Neutrophil (primary cell): ENCODE data around the gene ABCE1.

Experiments
- H3K27ac ChIP-seq: fragments of 200-600 bp; sonication (generic); 2 replicates; pipeline ENCODE4 v1.5.1; 2016; ENCODE audit warnings: mild to moderate bottlenecking, moderate library complexity
- H3K27me3 ChIP-seq: fragments of 200-600 bp; sonication (generic); 2 replicates; pipeline ENCODE4 v1.6.0; 2016; ENCODE audit warnings: mild to moderate bottlenecking
- H3K36me3 ChIP-seq: fragments of 200-600 bp; sonication (generic); 2 replicates; pipeline ENCODE4 v1.5.1; 2017
- H3K4me1 ChIP-seq, 2 experiments: fragments of 200-600 bp in 1 of 2; sonication (generic) in 1 of 2; 1 replicate in 1 of 2; 2 replicates in 1 of 2; pipeline versions ENCODE4 v1.5.1 to v1.6.1; 2013 to 2016; ENCODE audit warnings: low read depth in 1 of 2, low read length in 1 of 2, mild to moderate bottlenecking in 1 of 2, moderate library complexity in 1 of 2; ENCODE audit not compliant: control insufficient read depth in 1 of 2, insufficient read depth in 1 of 2
- H3K4me3 ChIP-seq, 2 experiments: fragments of 200-600 bp in 1 of 2; sonication (generic) in 1 of 2; 1 replicate in 1 of 2; 2 replicates in 1 of 2; pipeline ENCODE4 v1.5.1; 2013 to 2016; ENCODE audit warnings: low read depth in 1 of 2, low read length in 1 of 2, mild to moderate bottlenecking in 1 of 2, moderate library complexity in 1 of 2
- H3K9me3 ChIP-seq: fragments of 200-600 bp; sonication (generic); 2 replicates; pipeline ENCODE4 v1.5.1; 2016
- TF ChIP-seq, protein P1 (sequence below): fragments of 200-600 bp; sonication (generic); IDR thresholded peaks from 2 replicates; pipeline ENCODE4 v1.5.1; 2016; ENCODE audit warnings: antibody characterized with exemption

ABCE1 gene

GRCh38 chr4:145176641-145177432, 78.7 kb downstream of the ABCE1 start:
- Histone ChIP-seq H3K9me3 (no peaks in the 10 kb centered on the region), H3K27ac (peak overlapping the region; percentile 90), H3K36me3 (peaks cover 3% of the 10 kb centered on the region), H3K4me1 (peaks cover 31 to 35% of the 10 kb centered on the region in 2 experiments), H3K27me3 (no peaks in the 10 kb centered on the region), H3K4me3 (no peak overlapping the region)
- TF ChIP-seq, protein P1, sequence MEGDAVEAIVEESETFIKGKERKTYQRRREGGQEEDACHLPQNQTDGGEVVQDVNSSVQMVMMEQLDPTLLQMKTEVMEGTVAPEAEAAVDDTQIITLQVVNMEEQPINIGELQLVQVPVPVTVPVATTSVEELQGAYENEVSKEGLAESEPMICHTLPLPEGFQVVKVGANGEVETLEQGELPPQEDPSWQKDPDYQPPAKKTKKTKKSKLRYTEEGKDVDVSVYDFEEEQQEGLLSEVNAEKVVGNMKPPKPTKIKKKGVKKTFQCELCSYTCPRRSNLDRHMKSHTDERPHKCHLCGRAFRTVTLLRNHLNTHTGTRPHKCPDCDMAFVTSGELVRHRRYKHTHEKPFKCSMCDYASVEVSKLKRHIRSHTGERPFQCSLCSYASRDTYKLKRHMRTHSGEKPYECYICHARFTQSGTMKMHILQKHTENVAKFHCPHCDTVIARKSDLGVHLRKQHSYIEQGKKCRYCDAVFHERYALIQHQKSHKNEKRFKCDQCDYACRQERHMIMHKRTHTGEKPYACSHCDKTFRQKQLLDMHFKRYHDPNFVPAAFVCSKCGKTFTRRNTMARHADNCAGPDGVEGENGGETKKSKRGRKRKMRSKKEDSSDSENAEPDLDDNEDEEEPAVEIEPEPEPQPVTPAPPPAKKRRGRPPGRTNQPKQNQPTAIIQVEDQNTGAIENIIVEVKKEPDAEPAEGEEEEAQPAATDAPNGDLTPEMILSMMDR: no peak

DNA sequence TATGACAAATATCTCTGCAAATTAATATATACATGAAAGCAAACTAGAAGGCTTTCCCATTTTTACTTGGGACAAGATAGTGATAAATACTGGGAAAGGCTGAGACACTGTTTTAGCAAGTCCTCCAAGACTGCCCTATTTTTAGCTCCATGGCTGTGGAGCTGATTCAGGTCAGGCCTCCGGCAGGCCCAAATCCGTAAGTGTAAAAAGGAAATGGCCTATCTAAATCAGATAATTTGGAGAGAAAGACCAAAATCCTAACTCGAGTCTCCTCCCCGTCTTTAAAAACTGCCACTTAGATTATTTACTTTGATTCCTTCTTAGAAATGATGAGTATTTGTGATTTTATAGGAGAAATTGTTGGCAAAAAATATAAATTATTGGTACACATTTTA, 79.4 kb downstream of the ABCE1 start:
- Histone ChIP-seq H3K4me1 (peaks cover 31 to 35% of the 10 kb centered on the region in 2 experiments), H3K27me3 (no peaks in the 10 kb centered on the region), H3K36me3 (no peaks in the 10 kb centered on the region), H3K9me3 (no peaks in the 10 kb centered on the region), H3K4me3 (peak overlapping the region; percentile 0 to 6), H3K27ac (peak overlapping the region; percentile 90)
- TF ChIP-seq, protein P1: no peak

DNA sequence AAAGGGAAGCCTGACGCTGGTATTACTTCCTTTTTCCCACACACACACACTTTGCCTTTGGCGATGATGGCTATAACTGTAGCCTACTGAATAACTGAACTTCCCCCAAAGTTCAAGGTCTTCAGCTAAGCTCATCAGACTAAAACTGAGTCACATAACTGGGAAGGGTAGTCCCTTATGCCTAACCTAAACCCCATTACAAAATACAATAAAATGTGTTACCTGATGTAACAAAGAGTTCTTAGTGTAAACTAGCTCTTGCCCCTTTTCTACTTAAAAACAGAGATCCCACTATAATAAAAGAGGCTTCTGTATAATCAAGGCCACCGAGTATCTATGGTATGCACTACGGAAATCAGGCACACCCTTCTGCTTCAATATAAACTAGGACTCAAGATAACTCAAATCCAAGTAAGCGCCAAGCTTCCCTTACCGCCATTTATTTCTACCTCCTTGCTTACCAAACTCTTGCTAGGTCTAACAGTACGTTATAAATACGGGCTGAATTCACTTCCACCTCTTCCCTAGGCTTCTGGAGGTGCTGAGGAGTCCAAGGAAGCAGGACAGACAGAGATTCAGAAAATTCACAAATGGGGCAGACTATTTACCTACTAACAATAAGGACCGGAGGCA, 79.9 kb downstream of the ABCE1 start:
- H3K9me3 ChIP-seq: no peaks in the 10 kb centered on the region
- no peaks in the 10 kb centered on the region for H3K36me3 ChIP-seq
- H3K27ac ChIP-seq: peak overlapping the region; percentile 90
- H3K4me3 ChIP-seq: peak overlapping the region; percentile 0 to 6
- TF ChIP-seq, protein P1: no peak
- peaks cover 31 to 35% of the 10 kb centered on the region in 2 experiments for H3K4me1 ChIP-seq
- no peaks in the 10 kb centered on the region for H3K27me3 ChIP-seq

- Histone ChIP-seq H3K36me3 (no peaks in the 10 kb centered on the region), H3K4me3 (peak overlapping the region; percentile 88 to 99), H3K4me1 (peaks cover 31 to 35% of the 10 kb centered on the region in 2 experiments), H3K9me3 (no peaks in the 10 kb centered on the region), H3K27me3 (no peaks in the 10 kb centered on the region), H3K27ac (peak overlapping the region; percentile 90)
- TF ChIP-seq, protein P1: no peak
Observed at GRCh38 chr4:145178740-145179280, 80.7 kb downstream of the ABCE1 start.
